Medulla oblongata (tissue), 1 donor: Measurements from ENCODE around the gene KDM6B.
"Not testable (repeated sequence)": the region's sequence is repeated elsewhere in the genome, so short reads cannot be mapped to it uniquely, and the experiment has no call there.

ENCODE experiments used
- DNase-seq: peaks from one replicate; pipeline ENCODE4 v3.0.0-alpha.2; 2015; ENCODE audit errors: extremely low spot score

The KDM6B gene

GRCh38 chr17:7833795-7834541, at the start of gene KDM6B:
TSS of gene KDM6B (plus strand) at chr17:7834217. CDS start at chr17:7845555, 11,338 bp downstream.
- peak; percentile 93 for DNase-seq

- no peak for DNase-seq
Measured at GRCh38 chr17:7786866-7787265, 47.2 kb upstream of the KDM6B start.

GRCh38 chr17:7789131-7789530, 44.9 kb upstream of the KDM6B start:
- no peak for DNase-seq

- no peak for DNase-seq
Measured at GRCh38 chr17:7790150-7790549, 43.9 kb upstream of the KDM6B start.

GRCh38 chr17:7792611-7793010, 41.4 kb upstream of the KDM6B start:
- no peak for DNase-seq

- no peak for DNase-seq
Measured at GRCh38 chr17:7794075-7794663, 39.8 kb upstream of the KDM6B start.

GRCh38 chr17:7797976-7798375, 36.0 kb upstream of the KDM6B start:
- no peak for DNase-seq

- no peak for DNase-seq
Measured at GRCh38 chr17:7798839-7799238, 35.2 kb upstream of the KDM6B start.

- DNase-seq, result no peak
Measured at GRCh38 chr17:7803981-7804380, 30.0 kb upstream of the KDM6B start.

- peak; percentile 21 for DNase-seq
Measured at GRCh38 chr17:7806587-7806986, 27.4 kb upstream of the KDM6B start.

GRCh38 chr17:7807206-7807605, 26.8 kb upstream of the KDM6B start:
- DNase-seq, result no peak

GRCh38 chr17:7809086-7809790, 24.8 kb upstream of the KDM6B start:
- no peak for DNase-seq

GRCh38 chr17:7809791-7810343, 24.1 kb upstream of the KDM6B start:
- not testable (repeated sequence) for DNase-seq

- no peak for DNase-seq
Measured at GRCh38 chr17:7811251-7811650, 22.8 kb upstream of the KDM6B start.

GRCh38 chr17:7814969-7815368, 19.0 kb upstream of the KDM6B start:
- no peak for DNase-seq

- no peak for DNase-seq
Measured at GRCh38 chr17:7816926-7817642, 16.9 kb upstream of the KDM6B start.

- DNase-seq, result no peak
Measured at GRCh38 chr17:7817643-7817964, 16.4 kb upstream of the KDM6B start.

GRCh38 chr17:7818026-7818425, 16.0 kb upstream of the KDM6B start:
- no peak for DNase-seq

- no peak for DNase-seq
Measured at GRCh38 chr17:7818746-7819645, 15.0 kb upstream of the KDM6B start.

- DNase-seq, result no peak
Measured at GRCh38 chr17:7820231-7820630, 13.8 kb upstream of the KDM6B start.

- DNase-seq, result no peak
Measured at GRCh38 chr17:7822126-7822525, 11.9 kb upstream of the KDM6B start.
